Measurements from ENCODE around the gene CDH6.

GRCh38 chr5:31324842-31325241, 131.4 kb downstream of the CDH6 start:
- TF ChIP-seq CTCF (IDR thresholded peaks at IDR 0.05) = no peak
- TF ChIP-seq POLR2A (IDR thresholded peaks at IDR 0.05) = no peak

Measured in lower leg skin (tissue), 3 donors.